SK-N-SH treated with all-trans-retinoic acid at 6 μM for 48 hours (cell line): ENCODE data around the gene KIF4A.

Experiments
- ATAC-seq: fragments of 200-7000 bp; cut with Tn5 transposase; 3 replicates; pipeline ENCODE4 v1.9.1; 2020; ENCODE audit warnings: mild to moderate bottlenecking, moderate library complexity
- ARNTL ChIP-seq: fragments of 450-650 bp; formaldehyde crosslinking; IDR thresholded peaks from 2 replicates; pipeline ENCODE4 v1.5.0; 2020; ENCODE audit warnings: low read depth, mild to moderate bottlenecking, moderate library complexity, borderline replicate concordance
- BACH2 ChIP-seq: fragments of 250-450 bp; sonication (Bioruptor Pico); IDR thresholded peaks from 2 replicates; pipeline ENCODE4 v1.9.0; 2021; ENCODE audit warnings: mild to moderate bottlenecking, borderline replicate concordance
- GLIS3 ChIP-seq: fragments of 250-450 bp; sonication (Bioruptor Pico); IDR thresholded peaks from 2 replicates; pipeline ENCODE4 v1.5.0; 2020; ENCODE audit warnings: mild to moderate bottlenecking, moderate library complexity
- ISL1 ChIP-seq: fragments of 250-450 bp; sonication (Bioruptor Pico); IDR thresholded peaks from 2 replicates; pipeline ENCODE4 v2.1.2; 2022; ENCODE audit warnings: mild to moderate bottlenecking, moderate library complexity
- OSR1 ChIP-seq: fragments of 250-450 bp; sonication (Bioruptor Pico); IDR thresholded peaks from 2 replicates; pipeline ENCODE4 v1.8.0; 2022; ENCODE audit warnings: moderate library complexity, mild to moderate bottlenecking, inconsistent platforms
- PPARA ChIP-seq: fragments of 250-450 bp; sonication (Bioruptor Pico); IDR thresholded peaks from 2 replicates; pipeline ENCODE4 v1.5.0; 2020; ENCODE audit warnings: mild to moderate bottlenecking, borderline replicate concordance
- RARB ChIP-seq: fragments of 250-450 bp; sonication (Bioruptor Pico); IDR thresholded peaks from 2 replicates; pipeline ENCODE4 v1.8.0; 2021; ENCODE audit warnings: mild to moderate bottlenecking, moderate library complexity
- TCF4 ChIP-seq: fragments of 250-450 bp; sonication (Bioruptor Pico); IDR thresholded peaks from 2 replicates; pipeline ENCODE4 v1.8.0; 2021; ENCODE audit warnings: mild to moderate bottlenecking, moderate library complexity, borderline replicate concordance
- TOX ChIP-seq: fragments of 250-450 bp; sonication (Bioruptor Pico); IDR thresholded peaks from 2 replicates; pipeline ENCODE4 v1.8.0; 2021; ENCODE audit warnings: mild to moderate bottlenecking, moderate library complexity, borderline replicate concordance
- ZC3H10 ChIP-seq: fragments of 250-450 bp; sonication (Bioruptor Pico); IDR thresholded peaks from 2 replicates; pipeline ENCODE4 v1.5.1; 2021; ENCODE audit warnings: mild to moderate bottlenecking, moderate library complexity
- ZFP3 ChIP-seq: fragments of 250-450 bp; sonication (Bioruptor Pico); IDR thresholded peaks from 2 replicates; pipeline ENCODE4 v1.5.0; 2020; ENCODE audit warnings: mild to moderate bottlenecking, moderate library complexity
- ZFP30 ChIP-seq: fragments of 450-650 bp; formaldehyde crosslinking; IDR thresholded peaks from 2 replicates; pipeline ENCODE4 v1.5.0; 2022; ENCODE audit warnings: mild to moderate bottlenecking, moderate library complexity
- ZNF565 ChIP-seq: fragments of 450-650 bp; formaldehyde crosslinking; conservative IDR thresholded peaks from 2 replicates; pipeline ENCODE4 v1.5.0; 2020; ENCODE audit warnings: low read depth, mild to moderate bottlenecking, moderate library complexity
- ZNF70 ChIP-seq: fragments of 450-650 bp; formaldehyde crosslinking; IDR thresholded peaks from 2 replicates; pipeline ENCODE4 v1.5.0; 2020; ENCODE audit warnings: mild to moderate bottlenecking, moderate library complexity
- ZNF8 ChIP-seq: fragments of 450-650 bp; formaldehyde crosslinking; IDR thresholded peaks from 2 replicates; pipeline ENCODE4 v1.5.0; 2020; ENCODE audit warnings: mild to moderate bottlenecking, moderate library complexity
- TF ChIP-seq, protein P1 (sequence below): fragments of 250-450 bp; sonication (Bioruptor Pico); IDR thresholded peaks from 2 replicates; pipeline ENCODE4 v1.8.0; 2020; ENCODE audit warnings: mild to moderate bottlenecking, moderate library complexity, borderline replicate concordance
- TF ChIP-seq, protein P2 (sequence below): fragments of 250-450 bp; sonication (Bioruptor Pico); IDR thresholded peaks from 2 replicates; pipeline ENCODE4 v1.5.1; 2020; ENCODE audit warnings: low read depth, mild to moderate bottlenecking, moderate library complexity
- TF ChIP-seq, protein P3 (sequence below): fragments of 250-450 bp; sonication (Bioruptor Pico); IDR thresholded peaks from 2 replicates; pipeline ENCODE4 v1.8.0; 2021; ENCODE audit warnings: low read depth, mild to moderate bottlenecking, moderate library complexity, borderline replicate concordance
- TF ChIP-seq, protein P4 (sequence below): fragments of 250-450 bp; sonication (Bioruptor Pico); IDR thresholded peaks from 2 replicates; pipeline ENCODE4 v1.5.1; 2021; ENCODE audit warnings: mild to moderate bottlenecking, moderate library complexity

Gene KIF4A

DNA sequence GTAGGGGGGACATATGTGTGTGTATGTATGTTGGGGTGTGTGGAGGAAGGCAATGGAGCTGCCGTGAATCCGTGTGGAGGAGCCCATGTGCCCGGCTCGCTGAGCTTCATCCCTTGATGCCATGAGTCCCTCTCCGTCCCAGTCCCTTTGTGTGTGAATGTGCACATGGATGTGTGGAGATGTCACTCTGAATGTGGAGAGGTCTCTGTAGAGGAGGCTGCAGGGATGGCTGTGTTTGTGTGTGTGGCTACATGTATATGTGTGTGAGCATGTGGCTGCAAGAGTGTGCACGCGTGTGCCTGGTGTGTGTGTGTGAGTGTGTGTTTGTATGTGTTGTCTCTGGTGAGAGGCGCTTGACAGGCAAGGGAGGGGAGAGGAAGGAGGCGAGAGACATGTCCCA, 156.0 kb downstream of the KIF4A start:
- ATAC-seq, result no peak
- TF ChIP-seq TOX (CRISPR knock-in tag) (no peak), RARB (CRISPR knock-in tag) (no peak), ZNF565 (CRISPR knock-in tag) (no peak), ZC3H10 (no peak), ZFP30 (no peak)
- TF ChIP-seq, protein P1, sequence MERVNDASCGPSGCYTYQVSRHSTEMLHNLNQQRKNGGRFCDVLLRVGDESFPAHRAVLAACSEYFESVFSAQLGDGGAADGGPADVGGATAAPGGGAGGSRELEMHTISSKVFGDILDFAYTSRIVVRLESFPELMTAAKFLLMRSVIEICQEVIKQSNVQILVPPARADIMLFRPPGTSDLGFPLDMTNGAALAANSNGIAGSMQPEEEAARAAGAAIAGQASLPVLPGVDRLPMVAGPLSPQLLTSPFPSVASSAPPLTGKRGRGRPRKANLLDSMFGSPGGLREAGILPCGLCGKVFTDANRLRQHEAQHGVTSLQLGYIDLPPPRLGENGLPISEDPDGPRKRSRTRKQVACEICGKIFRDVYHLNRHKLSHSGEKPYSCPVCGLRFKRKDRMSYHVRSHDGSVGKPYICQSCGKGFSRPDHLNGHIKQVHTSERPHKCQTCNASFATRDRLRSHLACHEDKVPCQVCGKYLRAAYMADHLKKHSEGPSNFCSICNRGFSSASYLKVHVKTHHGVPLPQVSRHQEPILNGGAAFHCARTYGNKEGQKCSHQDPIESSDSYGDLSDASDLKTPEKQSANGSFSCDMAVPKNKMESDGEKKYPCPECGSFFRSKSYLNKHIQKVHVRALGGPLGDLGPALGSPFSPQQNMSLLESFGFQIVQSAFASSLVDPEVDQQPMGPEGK (CRISPR knock-in tag), result no peak
- TF ChIP-seq, protein P2, sequence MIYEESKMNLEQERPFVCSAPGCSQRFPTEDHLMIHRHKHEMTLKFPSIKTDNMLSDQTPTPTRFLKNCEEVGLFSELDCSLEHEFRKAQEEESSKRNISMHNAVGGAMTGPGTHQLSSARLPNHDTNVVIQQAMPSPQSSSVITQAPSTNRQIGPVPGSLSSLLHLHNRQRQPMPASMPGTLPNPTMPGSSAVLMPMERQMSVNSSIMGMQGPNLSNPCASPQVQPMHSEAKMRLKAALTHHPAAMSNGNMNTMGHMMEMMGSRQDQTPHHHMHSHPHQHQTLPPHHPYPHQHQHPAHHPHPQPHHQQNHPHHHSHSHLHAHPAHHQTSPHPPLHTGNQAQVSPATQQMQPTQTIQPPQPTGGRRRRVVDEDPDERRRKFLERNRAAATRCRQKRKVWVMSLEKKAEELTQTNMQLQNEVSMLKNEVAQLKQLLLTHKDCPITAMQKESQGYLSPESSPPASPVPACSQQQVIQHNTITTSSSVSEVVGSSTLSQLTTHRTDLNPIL (CRISPR knock-in tag), result no peak

DNA sequence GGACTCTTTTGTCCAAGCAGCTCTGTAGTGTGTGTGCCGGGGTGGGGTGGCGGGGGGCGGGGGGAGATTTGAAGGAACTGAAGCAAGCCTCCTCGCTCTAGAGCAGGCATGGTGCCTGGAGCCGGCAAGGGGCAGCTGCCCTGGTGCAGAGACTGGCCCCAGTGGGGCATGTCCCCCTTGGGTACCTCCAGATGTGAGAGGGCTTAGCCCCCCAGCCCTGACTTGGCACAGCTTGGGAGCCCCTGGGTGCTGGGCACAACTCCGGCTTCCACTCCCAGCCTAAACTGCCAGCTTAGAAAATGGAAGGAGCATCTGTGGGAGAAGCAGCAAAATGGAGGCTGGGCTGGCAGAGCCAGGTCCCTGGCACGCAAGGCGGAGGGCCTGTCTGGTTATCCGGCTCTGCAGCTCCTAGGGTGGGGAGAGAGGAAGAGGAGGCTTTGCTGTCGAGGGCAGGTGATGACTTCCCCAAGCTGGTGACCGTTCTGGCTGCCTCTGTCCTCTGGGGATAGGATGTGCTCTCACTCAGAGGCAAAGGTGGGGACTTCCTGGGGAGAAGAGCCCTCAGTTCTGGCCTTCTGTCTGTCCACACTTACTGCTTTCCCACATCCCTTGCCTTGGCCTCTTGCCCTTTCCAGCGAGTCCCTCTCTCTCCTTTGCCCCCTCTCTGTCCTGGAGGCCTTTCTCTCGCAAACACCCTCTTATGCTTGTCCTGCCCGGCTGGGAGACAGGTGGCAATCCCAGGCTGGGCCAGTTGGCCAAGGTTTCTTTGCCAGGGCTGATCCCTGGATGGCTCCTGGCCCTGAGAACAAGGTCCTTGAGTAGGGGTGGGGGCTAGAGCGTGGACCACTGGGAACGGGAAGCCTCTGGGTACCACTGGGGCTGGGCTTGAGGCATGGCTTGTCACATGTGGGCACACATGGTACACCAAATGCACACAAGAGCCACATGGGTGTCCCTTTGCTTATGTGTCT, 156.8 kb downstream of the KIF4A start:
- no peak for ATAC-seq
- TF ChIP-seq ZNF70 (no peak), PPARA (CRISPR knock-in tag) (no peak), TCF4 (CRISPR knock-in tag) (no peak), ZFP3 (CRISPR knock-in tag) (no peak), ZC3H10 (no peak), BACH2 (CRISPR knock-in tag) (no peak), ISL1 (no peak), GLIS3 (CRISPR knock-in tag) (no peak), ARNTL (CRISPR knock-in tag) (no peak), OSR1 (CRISPR knock-in tag) (no peak), ZFP30 (no peak), RARB (CRISPR knock-in tag) (no peak)
- TF ChIP-seq, protein P3, sequence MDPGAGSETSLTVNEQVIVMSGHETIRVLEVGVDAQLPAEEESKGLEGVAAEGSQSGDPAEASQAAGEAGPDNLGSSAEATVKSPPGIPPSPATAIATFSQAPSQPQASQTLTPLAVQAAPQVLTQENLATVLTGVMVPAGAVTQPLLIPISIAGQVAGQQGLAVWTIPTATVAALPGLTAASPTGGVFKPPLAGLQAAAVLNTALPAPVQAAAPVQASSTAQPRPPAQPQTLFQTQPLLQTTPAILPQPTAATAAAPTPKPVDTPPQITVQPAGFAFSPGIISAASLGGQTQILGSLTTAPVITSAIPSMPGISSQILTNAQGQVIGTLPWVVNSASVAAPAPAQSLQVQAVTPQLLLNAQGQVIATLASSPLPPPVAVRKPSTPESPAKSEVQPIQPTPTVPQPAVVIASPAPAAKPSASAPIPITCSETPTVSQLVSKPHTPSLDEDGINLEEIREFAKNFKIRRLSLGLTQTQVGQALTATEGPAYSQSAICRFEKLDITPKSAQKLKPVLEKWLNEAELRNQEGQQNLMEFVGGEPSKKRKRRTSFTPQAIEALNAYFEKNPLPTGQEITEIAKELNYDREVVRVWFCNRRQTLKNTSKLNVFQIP (CRISPR knock-in tag), result no peak
- TF ChIP-seq, protein P4, sequence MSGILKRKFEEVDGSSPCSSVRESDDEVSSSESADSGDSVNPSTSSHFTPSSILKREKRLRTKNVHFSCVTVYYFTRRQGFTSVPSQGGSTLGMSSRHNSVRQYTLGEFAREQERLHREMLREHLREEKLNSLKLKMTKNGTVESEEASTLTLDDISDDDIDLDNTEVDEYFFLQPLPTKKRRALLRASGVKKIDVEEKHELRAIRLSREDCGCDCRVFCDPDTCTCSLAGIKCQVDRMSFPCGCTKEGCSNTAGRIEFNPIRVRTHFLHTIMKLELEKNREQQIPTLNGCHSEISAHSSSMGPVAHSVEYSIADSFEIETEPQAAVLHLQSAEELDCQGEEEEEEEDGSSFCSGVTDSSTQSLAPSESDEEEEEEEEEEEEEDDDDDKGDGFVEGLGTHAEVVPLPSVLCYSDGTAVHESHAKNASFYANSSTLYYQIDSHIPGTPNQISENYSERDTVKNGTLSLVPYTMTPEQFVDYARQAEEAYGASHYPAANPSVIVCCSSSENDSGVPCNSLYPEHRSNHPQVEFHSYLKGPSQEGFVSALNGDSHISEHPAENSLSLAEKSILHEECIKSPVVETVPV (CRISPR knock-in tag), result no peak

DNA sequence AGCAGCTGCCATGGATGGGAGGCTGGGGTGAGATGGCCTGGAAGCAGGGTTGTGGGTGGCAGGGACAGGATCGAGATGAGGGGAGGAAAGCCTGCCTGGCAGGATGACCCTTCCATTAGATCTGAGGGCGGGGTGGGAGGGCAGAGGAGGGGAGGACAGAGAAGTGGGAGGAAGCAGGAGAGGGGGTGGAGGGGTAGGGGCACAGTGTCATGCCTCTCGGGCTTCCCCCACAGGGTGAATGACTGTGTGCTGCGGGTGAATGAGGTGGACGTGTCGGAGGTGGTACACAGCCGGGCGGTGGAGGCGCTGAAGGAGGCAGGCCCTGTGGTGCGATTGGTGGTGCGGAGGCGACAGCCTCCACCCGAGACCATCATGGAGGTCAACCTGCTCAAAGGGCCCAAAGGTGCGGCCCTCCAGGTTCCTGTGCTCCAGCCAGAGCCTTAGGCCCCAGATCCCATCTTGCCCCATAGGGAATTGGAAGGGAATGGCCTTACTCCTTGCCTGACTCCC, 159.6 kb downstream of the KIF4A start:
- TF ChIP-seq, protein P4 (CRISPR knock-in tag), result no peak
- no peak for TF ChIP-seq ZC3H10
- no peak for TF ChIP-seq ZNF8 (CRISPR knock-in tag)
- TF ChIP-seq OSR1 (CRISPR knock-in tag), result no peak
- TF ChIP-seq, all 23 proteins: peak for 0
- no peak for ATAC-seq
